GM19324 (cell line): ENCODE measurements around the gene SMURF1.

Experiments used
- ATAC-seq: cut with Tn5 transposase; IDR thresholded peaks from one replicate; pipeline ENCODE4 v1.9.1; 2021; ENCODE audit warnings: mild to moderate bottlenecking, moderate library complexity; ENCODE audit not compliant: unreplicated experiment, low FRiP score

Gene SMURF1

DNA sequence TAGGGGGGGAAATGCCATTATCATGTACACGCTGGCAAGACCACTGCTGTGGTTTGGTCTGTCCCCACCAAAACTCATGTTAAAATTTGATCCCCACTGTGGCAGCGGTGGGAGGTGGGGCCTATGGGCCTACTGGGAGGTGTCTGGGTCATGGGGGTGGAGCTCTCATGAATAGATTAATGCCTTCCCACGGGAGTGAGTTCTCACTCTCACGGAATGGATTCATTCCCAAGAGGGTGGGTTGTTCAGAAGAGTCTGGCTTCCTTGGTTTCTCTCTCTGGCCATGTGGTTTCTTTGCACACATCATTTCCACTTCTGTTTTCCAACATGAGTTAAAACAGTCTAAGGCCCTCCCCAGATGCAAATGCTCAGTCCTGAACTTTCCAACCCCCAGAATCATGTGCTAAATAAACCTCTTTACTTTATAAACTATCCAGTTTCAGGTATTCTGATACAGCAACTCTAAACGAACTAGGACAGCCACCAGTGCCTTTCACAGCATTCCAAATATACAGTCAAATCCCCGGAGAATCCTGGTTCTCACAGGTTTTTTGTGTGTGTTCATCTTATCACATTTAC is 44.3 kb downstream of the SMURF1 start:
- no peak for ATAC-seq

GRCh38 chr7:99098824-99099498 is 44.9 kb downstream of the SMURF1 start:
- no peak for ATAC-seq

GRCh38 chr7:99098286-99098823 is 45.6 kb downstream of the SMURF1 start:
- no peak for ATAC-seq

DNA sequence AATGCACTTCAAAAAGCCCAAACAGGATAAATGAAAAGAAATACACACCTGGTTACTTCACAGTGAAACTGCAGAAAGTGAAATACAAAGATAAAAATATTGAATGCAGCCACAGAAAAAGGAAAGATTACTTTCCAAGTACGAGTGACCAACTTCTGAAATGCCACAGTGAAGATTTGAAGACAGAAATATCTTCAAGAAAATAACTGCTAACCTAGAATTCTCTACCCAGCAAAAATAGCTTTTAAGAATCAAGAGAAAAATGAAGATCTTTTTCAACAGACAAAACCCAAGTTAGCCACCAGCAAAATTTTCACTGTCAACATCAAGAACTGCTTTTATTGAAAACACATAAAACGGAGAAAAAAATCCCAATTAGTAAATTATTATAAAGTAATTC is 46.2 kb downstream of the SMURF1 start:
- no peak for ATAC-seq

- no peak for ATAC-seq
Measured at GRCh38 chr7:99096124-99096887, 47.6 kb downstream of the SMURF1 start.

DNA sequence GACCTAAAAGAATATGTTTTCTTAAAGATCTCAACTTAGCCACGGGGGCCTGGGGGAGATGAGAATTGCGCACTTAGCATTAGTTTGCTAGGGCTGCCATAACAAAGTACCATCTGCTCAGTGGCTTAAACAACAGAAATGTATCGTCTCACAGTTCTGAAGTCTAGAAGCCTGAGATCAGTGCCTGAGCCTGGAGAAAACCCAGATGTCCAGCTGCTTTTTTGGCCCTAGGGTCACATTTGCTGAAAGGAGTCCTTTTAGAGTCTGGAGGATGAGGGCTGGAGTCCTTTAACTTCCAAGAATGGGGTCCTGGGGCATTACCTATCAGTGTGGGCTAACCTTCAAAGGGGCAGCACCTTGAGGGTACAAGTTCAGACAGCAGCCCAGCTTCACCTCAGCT is 48.2 kb downstream of the SMURF1 start:
- no peak for ATAC-seq

- no peak for ATAC-seq
Measured at GRCh38 chr7:99094401-99094800, 49.5 kb downstream of the SMURF1 start.

- no peak for ATAC-seq
Measured at GRCh38 chr7:99092064-99092720, 51.7 kb downstream of the SMURF1 start.

GRCh38 chr7:99090771-99091542 is 53.0 kb downstream of the SMURF1 start:
- ATAC-seq: no peak

GRCh38 chr7:99089914-99090629 is 53.8 kb downstream of the SMURF1 start:
- no peak for ATAC-seq

- ATAC-seq: no peak
Measured at GRCh38 chr7:99086944-99087343, 57.0 kb downstream of the SMURF1 start.

GRCh38 chr7:99086532-99086931 is 57.4 kb downstream of the SMURF1 start:
- no peak for ATAC-seq

GRCh38 chr7:99083733-99084132 is 60.2 kb downstream of the SMURF1 start:
- ATAC-seq: no peak

DNA sequence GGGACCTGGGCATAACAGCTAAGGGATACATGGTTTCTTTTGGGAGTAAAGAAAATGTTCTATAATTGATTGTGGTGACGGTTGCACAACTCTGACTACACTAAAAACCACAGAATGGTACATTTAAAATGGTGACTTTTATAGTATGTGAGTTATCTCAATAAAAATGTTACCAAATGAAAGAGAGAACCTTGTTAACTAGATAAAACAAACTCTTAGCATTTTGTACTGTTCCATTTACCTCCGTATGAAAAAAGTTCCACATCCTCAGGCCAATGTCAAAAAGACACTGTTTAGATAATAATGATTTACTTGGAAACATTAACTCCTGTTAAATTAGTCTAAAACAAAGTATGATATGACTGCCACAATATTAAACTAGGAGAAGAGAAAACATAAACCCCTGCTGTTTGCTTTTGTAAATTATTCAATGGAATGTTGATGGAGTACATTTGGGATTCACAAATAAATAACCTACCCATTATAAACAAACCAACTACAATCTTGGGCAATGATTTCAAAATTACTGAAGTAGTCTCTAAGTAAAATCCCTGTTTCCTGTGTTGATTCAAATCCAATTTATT is 60.7 kb downstream of the SMURF1 start:
- no peak for ATAC-seq

DNA sequence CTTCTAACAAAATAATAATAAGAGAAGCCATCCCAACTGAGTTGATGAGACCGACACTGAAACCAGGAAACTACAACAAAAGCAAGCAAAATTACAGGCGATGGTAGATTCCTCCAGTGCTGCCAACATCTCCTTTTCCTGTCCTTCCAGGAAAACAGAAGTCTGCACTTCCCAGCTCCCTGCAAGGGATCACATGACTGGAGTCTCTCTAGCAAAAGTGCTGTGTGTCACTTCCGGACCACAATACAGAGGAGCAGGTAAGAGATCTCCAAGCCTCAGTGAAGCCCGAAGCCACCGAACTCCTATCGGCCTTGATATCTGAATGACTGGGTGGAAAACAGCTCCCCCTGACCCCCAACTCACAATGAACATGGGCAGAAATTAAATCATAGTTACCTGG is 63.2 kb downstream of the SMURF1 start:
- ATAC-seq: no peak

DNA sequence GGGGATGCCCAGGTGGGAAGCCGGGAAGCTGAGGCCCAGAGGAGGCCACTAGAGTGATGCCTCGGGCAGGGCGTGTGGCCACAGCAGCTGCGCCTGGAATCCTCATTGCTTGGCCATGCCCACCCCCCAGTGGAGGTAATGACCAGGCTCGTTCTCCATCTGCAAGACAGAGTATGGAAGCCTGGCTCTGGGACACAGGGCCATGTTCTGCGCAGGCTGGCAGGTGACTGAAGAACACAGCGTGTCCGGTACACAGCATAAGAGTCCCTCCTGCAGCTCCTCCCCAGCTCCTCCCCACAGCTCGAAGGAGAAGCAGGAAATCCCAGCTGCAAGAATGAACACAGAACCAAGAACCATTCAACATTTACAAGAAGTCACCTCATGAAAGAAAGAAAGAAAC is 64.8 kb downstream of the SMURF1 start:
- ATAC-seq: no peak

GRCh38 chr7:99078416-99078815 is 65.5 kb downstream of the SMURF1 start:
- ATAC-seq: no peak

GRCh38 chr7:99076615-99077014 is 67.3 kb downstream of the SMURF1 start:
- no peak for ATAC-seq

GRCh38 chr7:99073839-99074446 is 70.0 kb downstream of the SMURF1 start:
- no peak for ATAC-seq
